Neural crest cell (in vitro differentiated cells): ENCODE results near the gene FAM168A. TPM values are rescaled to one million over a fixed set of nuclear protein-coding genes. Genes with fewer than 3 reads are reported as not detected.

Experiments
- DNase-seq: peaks from one replicate; pipeline ENCODE4 v3.0.0; 2021; ENCODE audit warnings: low read depth, mixed read lengths, low spot score
- H3K27ac Mint-ChIP-seq: one replicate; pipeline ENCODE4 v1.8.0; 2021; ENCODE audit warnings: mild to moderate bottlenecking, mixed read lengths; ENCODE audit not compliant: unreplicated experiment
- H3K27me3 Mint-ChIP-seq: 2 replicates; pipeline ENCODE4 v1.8.0; 2021; ENCODE audit warnings: low read depth, mild to moderate bottlenecking, mixed read lengths
- H3K36me3 Mint-ChIP-seq: 2 replicates; pipeline ENCODE4 v1.8.0; 2021; ENCODE audit warnings: low read depth, mild to moderate bottlenecking, mixed read lengths
- H3K4me1 Mint-ChIP-seq: 2 replicates; pipeline ENCODE4 v1.8.0; 2021; ENCODE audit warnings: mixed read lengths
- H3K4me3 Mint-ChIP-seq: one replicate; pipeline ENCODE4 v1.8.0; 2021; ENCODE audit warnings: mild to moderate bottlenecking, mixed read lengths
- H3K9me3 Mint-ChIP-seq: 2 replicates; pipeline ENCODE4 v1.8.0; 2021; ENCODE audit warnings: mixed read lengths
- CTCF ChIP-seq: fragments of 200-600 bp; sonication (generic); conservative IDR thresholded peaks from 2 replicates; pipeline ENCODE4 v1.5.0; 2021; ENCODE audit warnings: antibody characterized with exemption, mild to moderate bottlenecking
- total RNA-seq: library from RNA; stranded (reverse); gene quantifications from 2 replicates; pipeline ENCODE4 v1.2.1, GENCODE V29; 2021

The FAM168A gene
- total RNA-seq, 1 donor from 2014 or later, result 46.6 TPM

GRCh38 chr11:73398721-73399120, 199.2 kb downstream of the FAM168A start:
- Mint-ChIP-seq H3K4me3 (no peak overlapping the region), H3K27me3 (no peaks in the 10 kb centered on the region), H3K4me1 (peaks cover 14% of the 10 kb centered on the region), H3K27ac (no peak overlapping the region), H3K9me3 (no peaks in the 10 kb centered on the region), H3K36me3 (no peaks in the 10 kb centered on the region)
- DNase-seq, result no peak
- no peak for TF ChIP-seq CTCF

GRCh38 chr11:73398132-73398526, 199.8 kb downstream of the FAM168A start:
- Mint-ChIP-seq H3K27me3 (peaks cover 3% of the 10 kb centered on the region), H3K27ac (no peak overlapping the region), H3K4me1 (peaks cover 14% of the 10 kb centered on the region), H3K4me3 (no peak overlapping the region), H3K9me3 (no peaks in the 10 kb centered on the region), H3K36me3 (peaks cover 3% of the 10 kb centered on the region)
- DNase-seq, result no peak
- TF ChIP-seq CTCF, result no peak

- no peak for DNase-seq
Measured at GRCh38 chr11:73397468-73398131, 200.3 kb downstream of the FAM168A start.

GRCh38 chr11:73396985-73397384, 200.9 kb downstream of the FAM168A start:
- Mint-ChIP-seq H3K9me3 (no peaks in the 10 kb centered on the region), H3K4me1 (peaks cover 14% of the 10 kb centered on the region), H3K4me3 (peak overlapping the region; percentile 24), H3K36me3 (peaks cover 3% of the 10 kb centered on the region), H3K27me3 (peaks cover 3% of the 10 kb centered on the region), H3K27ac (no peak overlapping the region)
- DNase-seq, result no peak
- no peak for TF ChIP-seq CTCF

More at GRCh38 chr11:73397468-73398131, 200.3 kb downstream of the FAM168A start:
- Mint-ChIP-seq H3K27ac (no peak overlapping the region), H3K27me3 (peaks cover 3% of the 10 kb centered on the region), H3K9me3 (no peaks in the 10 kb centered on the region), H3K4me3 (peak overlapping the region; percentile 24), H3K36me3 (peaks cover 3% of the 10 kb centered on the region), H3K4me1 (peaks cover 14% of the 10 kb centered on the region)
- TF ChIP-seq CTCF, result no peak

GRCh38 chr11:73396251-73396930, 201.5 kb downstream of the FAM168A start:
- Mint-ChIP-seq H3K36me3 (peaks cover 3% of the 10 kb centered on the region), H3K4me3 (peak overlapping the region; percentile 49), H3K9me3 (no peaks in the 10 kb centered on the region), H3K4me1 (peaks cover 14% of the 10 kb centered on the region), H3K27me3 (peaks cover 3% of the 10 kb centered on the region), H3K27ac (no peak overlapping the region)
- no peak for DNase-seq
- no peak for TF ChIP-seq CTCF
